GDM1 (cell line): ENCODE measurements around the gene NCK2.
"Not testable (repeated sequence)": the region's sequence is repeated elsewhere in the genome, so short reads cannot be mapped to it uniquely, and the experiment has no call there.

Source experiments
- DNase-seq: peaks from one replicate; lab custom pipeline; 2025; lab: John Stamatoyannopoulos, UW

The NCK2 gene

GRCh38 chr2:105756435-105756834 lies 11.7 kb downstream of the NCK2 start:
- no peak for DNase-seq

GRCh38 chr2:105756865-105757264 lies 12.2 kb downstream of the NCK2 start:
- DNase-seq, result not testable (repeated sequence)

- DNase-seq, result no peak
Observed at GRCh38 chr2:105757433-105757832, 12.7 kb downstream of the NCK2 start.

GRCh38 chr2:105760191-105760590 lies 15.5 kb downstream of the NCK2 start:
- DNase-seq, result no peak

GRCh38 chr2:105760639-105761337 lies 16.1 kb downstream of the NCK2 start:
- no peak for DNase-seq

GRCh38 chr2:105761931-105762515 lies 17.3 kb downstream of the NCK2 start:
- no peak for DNase-seq

GRCh38 chr2:105763076-105763475 lies 18.4 kb downstream of the NCK2 start:
- DNase-seq, result no peak

- no peak for DNase-seq
Observed at GRCh38 chr2:105764059-105764458, 19.3 kb downstream of the NCK2 start.

- DNase-seq, result no peak
Observed at GRCh38 chr2:105765415-105766299, 20.9 kb downstream of the NCK2 start.

- no peak for DNase-seq
Observed at GRCh38 chr2:105766300-105766866, 21.7 kb downstream of the NCK2 start.

GRCh38 chr2:105768176-105768575 lies 23.5 kb downstream of the NCK2 start:
- DNase-seq, result no peak

GRCh38 chr2:105768961-105769452 lies 24.3 kb downstream of the NCK2 start:
- no peak for DNase-seq

GRCh38 chr2:105769504-105769903 lies 24.8 kb downstream of the NCK2 start:
- DNase-seq, result no peak

- DNase-seq, result no peak
Observed at GRCh38 chr2:105770149-105770548, 25.4 kb downstream of the NCK2 start.

GRCh38 chr2:105771291-105771690 lies 26.6 kb downstream of the NCK2 start:
- not testable (repeated sequence) for DNase-seq

GRCh38 chr2:105771836-105772235 lies 27.1 kb downstream of the NCK2 start:
- DNase-seq, result no peak

GRCh38 chr2:105772362-105772761 lies 27.6 kb downstream of the NCK2 start:
- no peak for DNase-seq

GRCh38 chr2:105773568-105773967 lies 28.9 kb downstream of the NCK2 start:
- DNase-seq, result no peak

GRCh38 chr2:105774781-105775337 lies 30.1 kb downstream of the NCK2 start:
- DNase-seq, result no peak

GRCh38 chr2:105775809-105776559 lies 31.3 kb downstream of the NCK2 start:
- no peak for DNase-seq

- DNase-seq, result no peak
Observed at GRCh38 chr2:105776560-105776928, 31.8 kb downstream of the NCK2 start.
